GM19455 (cell line): ENCODE data around the gene ASB4.
"Not testable (repeated sequence)": the region's sequence is repeated elsewhere in the genome, so short reads cannot be mapped to it uniquely, and the experiment has no call there.

ENCODE experiments used
- ATAC-seq: cut with Tn5 transposase; IDR thresholded peaks from one replicate; pipeline ENCODE4 v1.9.1; 2021; ENCODE audit not compliant: unreplicated experiment

Gene ASB4

DNA sequence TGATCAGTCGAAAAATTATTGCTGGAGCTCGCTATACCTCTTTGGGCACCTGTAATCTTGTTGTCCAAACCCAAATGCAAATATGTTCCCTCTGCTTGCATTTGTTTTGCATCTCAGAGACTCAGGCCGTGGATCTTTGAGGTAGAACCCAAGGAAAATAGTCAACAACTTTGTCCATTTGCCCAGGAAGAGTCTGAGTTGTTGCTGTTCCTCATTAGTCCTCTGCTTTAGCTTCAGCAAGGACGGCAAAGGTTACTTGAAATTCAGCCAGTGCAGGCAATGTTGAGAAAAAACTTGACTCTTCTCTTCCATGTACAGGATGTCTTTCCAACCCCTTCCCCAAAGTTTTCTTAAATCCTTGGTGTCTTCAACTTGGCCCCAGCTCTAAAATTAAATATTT lies 64.8 kb downstream of the ASB4 start:
- no peak for ATAC-seq

DNA sequence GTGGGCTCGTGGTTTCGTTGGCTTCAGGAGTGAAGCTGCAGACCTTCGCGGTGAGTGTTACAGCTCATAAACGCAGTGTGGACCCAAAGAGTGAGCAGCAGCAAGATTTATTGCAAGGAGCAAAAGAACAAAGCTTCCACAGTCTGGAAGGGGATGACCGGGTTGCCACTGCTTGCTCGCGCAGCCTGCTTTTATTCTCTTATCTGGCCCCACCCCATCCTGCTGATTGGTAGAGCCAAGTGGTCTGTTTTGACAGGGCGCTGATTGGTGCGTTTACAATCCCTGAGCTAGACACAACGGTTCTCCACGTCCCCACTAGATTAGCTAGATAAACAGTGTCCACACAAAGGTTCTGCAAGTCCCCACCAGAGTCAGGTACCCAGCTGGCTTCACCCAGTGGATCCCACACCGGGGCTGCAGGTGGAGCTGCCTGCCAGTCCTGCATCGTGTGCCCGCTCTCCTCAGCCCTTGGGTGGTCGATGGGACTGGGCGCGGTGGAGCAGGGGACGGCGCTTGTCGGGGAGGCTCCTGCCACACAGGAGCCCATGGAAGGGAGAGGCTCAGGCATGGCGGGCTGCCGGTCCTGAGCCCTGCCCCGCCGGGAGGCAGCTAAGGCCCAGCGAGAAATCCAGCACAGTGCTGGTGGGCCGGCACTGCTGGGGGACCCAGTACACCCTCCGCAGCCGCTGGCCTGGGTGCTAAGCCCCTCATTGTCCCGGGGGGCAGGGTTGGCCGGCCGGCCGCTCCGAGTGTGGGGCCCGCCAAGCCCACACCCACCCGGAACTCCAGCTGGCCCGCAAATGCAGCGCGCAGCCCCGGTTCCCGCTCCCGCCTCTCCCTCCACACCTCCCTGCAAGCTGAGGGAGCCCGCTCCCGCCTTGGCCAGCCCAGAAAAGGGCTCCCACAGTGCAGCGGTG lies 66.5 kb downstream of the ASB4 start:
- not testable (repeated sequence) for ATAC-seq

DNA sequence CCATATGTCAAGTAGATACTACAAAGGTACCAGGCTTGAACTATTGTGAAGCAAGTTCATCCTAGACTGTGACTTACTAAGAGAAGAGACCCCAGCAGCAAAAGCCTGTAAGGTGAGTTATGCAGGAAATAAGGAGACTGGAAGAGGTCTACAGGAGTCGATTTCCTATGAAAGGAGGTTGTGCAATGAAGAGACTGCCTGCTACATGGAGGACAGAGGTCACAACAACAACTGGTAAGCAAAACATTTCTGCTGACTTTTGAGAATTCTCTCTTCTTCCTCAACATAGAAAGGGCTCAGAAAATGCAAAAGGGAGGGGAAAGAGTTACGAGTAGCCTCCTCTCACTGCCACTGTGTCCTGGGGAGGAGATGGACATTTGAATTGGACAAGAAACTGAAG lies 68.2 kb downstream of the ASB4 start:
- ATAC-seq, result no peak

DNA sequence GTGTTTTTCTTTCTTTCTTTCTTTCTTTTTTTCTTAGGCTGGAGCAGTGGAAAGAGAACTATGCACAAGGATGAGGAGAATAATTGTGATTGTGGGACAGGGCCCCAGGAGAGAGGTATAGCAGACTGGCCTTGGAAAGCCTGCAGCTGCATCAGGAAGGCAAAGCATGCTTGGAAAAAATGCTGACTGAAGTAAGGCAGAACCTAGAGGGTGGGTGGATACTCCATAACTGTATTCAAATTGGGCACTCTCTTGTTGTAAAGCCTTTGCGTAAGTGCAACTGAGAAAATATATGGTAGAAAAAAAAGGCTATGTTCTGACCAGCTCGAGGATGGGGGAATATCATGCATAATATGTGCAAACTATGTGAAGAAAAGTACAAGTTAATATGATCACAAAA lies 71.0 kb downstream of the ASB4 start:
- ATAC-seq, result no peak

DNA sequence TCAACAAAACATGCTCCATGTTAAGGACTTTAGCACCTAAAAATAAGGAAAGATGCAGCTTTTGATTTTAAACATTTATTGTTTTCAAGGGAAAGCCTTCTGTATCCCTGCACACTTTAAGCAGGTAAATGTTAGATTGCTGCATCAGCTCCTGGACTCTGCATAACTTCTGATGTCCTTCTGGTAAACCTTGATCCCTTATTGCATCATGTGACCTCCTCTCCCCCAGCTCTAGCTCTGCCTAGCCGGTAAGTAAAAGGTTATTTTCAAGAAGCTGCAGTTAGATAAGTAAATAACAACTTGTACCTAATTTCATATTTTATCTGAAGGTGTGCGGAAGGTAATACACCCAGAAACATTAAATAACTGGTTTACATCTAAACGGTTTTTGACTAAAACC lies 73.1 kb downstream of the ASB4 start:
- ATAC-seq, result no peak

DNA sequence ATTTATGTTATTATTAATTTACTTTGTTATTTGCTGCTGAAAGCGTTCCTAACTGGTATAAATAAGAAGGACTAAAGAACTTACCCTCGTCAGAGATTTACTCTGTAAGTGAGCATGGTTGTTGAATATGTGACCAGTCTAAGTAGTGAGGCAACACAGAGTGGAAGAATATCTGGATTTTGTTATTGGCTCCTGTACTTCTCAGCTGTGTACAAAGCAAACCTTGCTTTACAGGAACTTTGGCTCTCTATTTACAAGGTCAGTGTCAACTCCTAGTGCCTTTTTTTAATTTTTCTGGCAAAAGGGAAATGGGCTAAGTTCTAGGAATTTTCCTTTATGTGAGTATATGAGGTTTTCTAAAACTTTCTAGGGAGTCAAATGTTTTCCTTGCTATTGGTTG lies 74.9 kb downstream of the ASB4 start:
- ATAC-seq, result no peak

DNA sequence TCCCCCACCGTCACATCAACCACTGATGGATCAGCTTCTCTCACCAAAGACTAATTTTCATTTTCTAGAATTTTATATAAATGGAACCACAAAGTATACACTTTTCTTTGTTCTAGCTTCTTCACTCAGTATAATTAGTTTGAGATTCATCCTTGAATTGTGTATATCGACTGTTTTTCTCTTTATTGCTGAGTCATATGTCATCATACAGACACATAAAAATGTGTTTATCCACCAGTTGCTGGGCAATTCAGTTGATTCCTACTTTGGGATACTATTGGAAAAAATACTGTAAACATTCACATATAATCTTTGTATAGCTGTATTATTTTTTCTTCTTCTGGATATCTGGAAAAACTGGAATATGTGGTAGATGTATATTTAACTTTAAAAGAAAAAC lies 84.0 kb downstream of the ASB4 start:
- ATAC-seq, result no peak

DNA sequence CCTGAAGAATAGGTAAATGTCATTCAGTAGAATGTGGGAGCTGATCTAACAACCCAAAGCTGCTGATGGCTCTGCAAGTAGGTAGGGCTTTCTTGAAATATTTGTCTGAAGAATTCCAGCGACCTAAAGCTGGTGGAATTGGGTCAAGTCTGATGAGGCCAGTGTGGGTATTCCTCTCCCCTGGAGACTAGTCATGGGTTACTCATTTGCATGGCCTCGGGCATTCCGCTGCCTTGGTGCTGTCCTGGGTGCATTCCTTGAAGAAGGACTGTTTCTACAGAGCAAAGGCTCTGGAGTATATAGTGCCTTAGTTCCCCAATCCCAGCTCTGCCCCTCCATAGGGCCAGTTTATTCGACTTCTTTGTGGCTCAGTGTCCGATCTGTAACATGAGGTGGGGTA lies 91.4 kb downstream of the ASB4 start:
- ATAC-seq, result no peak

DNA sequence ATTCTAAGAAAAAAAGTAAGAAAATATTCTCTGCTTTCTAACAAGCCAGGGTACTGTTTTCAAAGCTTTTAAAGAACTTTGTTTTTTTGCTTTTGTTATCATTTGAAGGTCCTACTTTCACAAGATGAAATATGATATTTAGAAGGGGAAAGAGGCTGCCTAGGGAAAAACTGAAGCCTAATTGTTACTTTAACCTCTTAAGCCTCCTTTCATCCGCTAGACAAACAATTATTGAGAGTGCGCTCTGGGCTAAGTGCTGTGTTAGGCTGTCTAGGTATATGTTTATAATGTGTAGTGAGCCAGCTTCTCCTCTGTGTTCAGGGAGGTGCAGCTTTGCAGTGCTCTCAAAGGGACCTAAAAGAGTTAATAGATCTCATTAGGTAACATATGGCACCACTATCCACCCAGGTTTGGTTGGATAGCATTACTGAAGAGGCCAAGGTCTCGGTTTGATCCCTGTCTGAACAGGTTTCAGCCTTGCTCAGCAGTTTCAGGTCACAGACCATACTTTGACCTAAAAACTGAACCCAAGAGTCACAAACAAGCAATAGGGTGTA lies 92.6 kb downstream of the ASB4 start:
- ATAC-seq, result no peak

DNA sequence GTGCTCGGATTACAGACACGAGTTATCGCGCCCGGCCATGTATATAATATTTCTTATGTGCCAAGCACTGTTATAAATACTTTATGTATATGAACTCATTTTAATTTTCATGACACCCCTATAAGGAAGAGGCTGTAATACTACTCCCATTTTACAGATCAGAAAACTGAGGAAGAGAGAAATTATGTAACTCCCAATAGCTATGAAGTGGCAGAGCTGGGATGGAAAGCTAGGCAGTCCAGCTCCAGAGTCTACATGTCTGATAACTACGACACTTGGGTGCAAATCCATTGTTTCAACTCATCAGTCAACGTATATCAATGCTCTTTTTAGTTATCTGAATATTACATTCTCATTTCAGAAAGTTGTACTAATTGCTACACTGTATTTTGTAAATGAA lies 93.6 kb downstream of the ASB4 start:
- ATAC-seq, result no peak

DNA sequence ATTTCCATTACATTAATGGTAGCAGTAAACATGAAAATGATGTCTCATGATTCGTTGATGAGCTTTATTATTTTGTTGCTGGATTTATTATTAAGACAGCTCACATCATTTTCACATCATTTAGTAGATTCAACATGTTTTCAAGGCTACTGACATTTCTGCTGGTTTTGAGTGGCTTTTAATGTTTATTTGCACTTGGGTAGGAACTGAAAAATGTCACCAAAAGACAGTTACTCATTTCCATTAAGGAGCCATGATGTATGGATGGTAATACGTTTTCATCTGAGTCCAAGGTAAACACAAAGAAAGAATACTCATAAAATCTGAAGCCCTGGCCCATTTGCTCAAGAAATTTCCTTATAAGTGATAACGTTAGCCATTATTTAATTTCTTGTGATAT lies 95.7 kb downstream of the ASB4 start:
- no peak for ATAC-seq

DNA sequence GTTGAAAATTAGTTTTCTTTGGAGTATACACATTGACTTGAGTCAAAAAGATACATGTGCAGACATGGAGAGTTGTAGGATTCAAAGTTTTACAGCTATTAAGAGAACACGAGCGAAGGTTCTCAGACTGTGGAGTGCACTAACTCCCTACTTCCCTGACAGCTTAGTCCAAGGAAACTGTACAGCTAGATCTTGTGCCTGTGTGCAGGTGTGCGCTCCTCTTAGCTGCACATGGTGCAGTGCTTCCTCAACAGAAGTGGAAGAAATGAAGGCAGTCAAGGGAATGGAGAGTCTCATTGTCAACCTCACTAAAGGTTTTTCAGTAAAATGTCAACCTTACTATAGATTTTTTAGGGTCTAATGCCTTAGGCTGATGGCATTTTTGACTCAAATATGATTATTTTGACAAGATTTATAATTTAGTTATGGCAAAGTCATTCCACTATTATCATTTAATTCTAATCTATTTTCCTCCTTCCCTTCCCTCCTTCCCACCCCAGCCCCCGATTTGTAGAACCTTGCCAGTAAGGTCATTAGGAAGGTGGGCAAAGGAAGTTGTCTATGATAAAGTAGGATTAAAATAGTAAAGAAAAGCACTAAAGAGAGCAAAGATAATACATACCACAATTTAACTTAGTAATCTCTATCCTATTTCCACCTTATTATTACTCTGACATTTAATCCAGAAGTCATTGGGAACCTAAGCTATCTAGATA lies 97.0 kb downstream of the ASB4 start:
- ATAC-seq, result no peak

DNA sequence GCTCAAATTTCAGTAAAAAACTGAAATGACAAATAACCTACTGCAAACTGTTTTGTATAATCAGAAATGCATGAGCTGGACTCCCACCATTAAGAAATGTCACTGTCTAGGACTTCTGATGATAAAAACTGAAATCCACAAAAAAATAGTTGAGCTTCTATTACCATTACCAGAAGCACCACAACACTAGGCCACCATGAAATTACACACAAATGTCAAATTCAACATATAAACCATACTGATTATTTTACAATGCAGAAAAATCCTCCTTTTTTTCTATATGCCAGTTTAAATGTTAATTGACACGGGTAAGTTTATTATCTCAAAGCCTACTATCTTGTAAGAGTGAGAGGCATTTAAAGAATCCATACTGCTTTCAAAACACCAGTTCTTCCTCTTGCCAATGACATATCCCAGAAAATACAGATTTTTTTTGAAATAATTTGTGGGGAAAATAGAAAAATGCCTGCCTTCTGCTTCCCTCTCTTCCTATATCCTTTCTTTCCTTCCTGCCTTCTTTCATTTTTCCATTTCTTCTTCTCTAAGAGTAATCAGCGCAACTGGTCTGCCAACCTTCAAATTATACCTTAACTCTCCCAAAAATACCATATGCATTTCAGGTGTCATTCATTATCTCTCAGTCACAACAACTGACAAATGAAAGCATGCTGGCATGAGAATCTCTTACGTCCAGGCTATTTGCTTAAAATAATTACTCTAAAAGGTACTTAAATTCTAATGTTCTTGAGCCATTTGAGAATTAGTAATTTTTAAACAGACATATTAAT lies 98.3 kb downstream of the ASB4 start:
- ATAC-seq, result no peak

DNA sequence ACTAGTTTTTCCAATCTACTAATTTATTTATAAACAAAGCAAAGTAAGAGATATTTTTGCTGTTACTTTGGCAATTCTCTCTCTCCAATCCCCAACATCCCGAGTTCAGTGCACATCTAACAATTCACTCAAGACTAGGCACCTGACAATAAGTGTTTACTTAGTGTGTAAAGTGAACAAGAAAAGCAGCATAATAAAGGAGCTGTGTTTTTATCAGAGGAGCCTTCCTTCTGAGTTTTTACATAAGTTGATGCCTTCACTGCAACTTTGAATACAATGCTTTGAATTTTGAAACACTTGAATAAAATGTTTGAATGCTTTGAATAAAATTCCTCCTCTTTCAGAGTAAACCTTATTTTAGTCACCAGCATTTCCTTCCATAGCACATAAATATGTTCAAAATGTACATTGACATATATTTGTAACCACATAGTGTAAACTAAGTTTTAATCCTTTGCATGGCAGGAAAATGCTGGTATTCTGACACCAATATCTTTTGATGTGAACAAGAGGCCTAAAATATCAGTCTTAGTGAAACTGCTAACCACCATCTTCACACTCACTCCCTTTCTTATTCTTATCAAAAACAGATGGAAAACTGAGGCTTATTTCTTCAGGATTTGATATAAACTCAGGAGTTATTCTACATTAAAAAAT lies 99.2 kb downstream of the ASB4 start:
- no peak for ATAC-seq

DNA sequence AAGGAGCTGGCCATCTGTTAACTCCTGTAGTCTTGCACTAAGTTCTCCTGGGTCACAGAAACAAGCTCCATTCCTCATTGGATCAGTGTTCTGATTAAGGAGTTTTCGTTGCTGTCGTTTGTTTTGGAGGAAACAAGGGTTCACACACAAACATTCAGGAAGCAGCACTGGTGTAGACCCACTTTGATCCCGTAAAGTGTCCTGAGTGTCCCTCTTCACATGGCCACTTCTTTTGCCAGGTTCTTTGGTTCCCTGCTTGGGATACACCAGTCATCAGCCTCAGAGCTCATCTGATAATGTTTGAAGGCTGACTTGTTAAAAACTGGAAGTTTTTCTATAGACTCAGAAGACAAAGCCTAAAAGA lies 99.7 kb downstream of the ASB4 start:
- ATAC-seq, result no peak

DNA sequence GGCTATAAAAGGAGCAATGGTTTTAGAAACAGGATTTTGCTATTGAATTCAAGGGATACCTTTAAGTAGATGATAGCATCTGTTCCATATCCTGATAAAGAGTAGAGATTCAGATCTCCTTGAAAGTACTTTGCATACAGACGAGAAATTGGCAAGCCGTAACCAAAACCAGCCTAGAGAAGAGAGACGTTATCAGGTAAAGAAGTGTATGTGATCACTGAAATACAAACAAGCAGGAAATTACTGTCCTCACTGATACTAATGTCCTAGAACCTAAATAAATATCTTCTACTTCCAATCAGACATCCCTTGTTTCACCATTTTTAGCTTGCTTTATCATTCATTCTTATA lies 101.2 kb downstream of the ASB4 start:
- no peak for ATAC-seq

DNA sequence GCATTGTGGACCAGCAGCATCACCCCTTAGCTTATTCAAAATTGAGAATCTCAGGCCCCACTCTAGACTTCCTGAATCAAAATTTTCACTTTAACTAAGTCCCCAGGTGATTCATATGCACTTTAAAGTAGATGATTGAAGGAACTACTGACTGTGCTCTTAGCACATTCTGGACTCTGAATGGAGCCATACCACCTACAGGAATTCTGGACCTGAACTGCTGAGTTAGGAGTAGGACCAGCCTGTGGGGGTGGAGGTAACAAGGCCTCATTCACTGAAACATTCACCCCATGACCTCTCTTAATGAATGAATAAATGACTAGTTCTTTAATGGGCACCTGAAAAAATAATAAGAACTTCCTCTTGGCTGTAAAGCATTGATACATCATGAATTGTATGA lies 103.3 kb downstream of the ASB4 start:
- ATAC-seq, result no peak

DNA sequence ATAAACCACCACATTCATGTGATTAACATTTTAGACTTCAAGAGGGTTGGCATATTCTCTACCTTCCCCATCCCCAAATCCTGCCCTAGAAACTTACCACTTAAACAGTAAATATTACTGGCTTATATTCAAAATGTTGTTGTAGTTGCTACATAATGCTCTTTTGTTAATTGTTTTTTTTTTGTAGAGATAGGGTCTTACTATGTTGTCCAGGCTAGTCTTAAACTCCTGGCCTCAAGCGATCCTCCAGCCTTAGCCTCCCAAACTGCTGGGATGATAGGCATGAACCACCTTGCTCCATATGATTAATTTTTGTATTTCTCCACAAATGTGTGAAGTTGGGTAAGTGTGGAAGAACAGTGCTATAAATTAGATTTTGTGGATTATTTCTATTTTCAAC lies 104.0 kb downstream of the ASB4 start:
- ATAC-seq, result no peak
